ELR (cell line): ENCODE results near the gene KLHL30.

ENCODE experiments used
- DNase-seq: peaks from one replicate; pipeline ENCODE4 v3.0.0-alpha.2; 2015; ENCODE audit warnings: low read depth

Gene KLHL30

DNA sequence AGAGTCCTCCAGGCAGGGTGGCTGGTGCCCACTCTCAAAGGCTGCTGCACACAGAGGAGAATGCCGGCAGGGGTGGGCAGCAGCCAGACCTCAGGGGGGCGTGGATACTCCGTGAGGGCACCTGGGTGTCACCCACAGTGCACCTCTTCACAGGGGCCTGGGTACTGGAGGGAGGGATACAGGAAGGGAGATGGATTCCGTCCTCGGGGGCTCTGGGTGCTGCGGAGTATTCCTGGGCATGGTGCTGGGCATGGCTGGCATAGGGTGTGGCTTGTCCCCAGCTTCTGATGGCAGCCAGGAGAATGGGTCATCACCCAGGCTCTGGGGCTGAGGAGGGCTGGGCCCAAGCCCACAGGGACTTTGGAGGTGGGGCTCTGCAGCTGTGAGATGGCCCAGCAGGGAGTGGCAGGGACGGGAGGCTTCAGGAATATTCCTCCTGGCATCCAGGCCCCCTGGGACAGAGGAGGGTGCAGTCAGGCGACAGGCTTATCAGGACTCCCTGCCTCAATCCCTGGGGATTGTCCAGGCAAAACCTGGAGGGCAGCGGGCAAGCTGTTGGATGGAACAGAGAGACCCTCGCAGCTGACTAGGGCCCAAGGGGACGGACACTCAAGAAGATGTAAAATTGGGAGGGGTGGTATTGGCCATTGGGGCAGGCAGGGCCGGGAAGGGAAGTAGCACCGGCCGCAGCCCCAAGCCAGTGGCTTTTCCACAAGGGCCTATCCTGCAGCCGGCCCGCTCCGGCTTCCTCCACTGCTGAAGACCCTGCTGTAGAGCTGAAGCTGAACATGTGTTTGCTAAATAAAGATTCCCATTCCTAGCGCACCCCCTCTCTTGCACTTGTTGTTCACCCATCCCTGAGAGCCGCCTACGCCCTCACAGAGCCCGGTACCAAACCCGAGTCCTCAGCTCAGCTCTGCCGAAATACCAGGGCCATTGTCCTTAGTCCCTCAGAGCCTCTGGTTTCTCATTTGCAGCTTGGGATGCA lies 5.7 kb upstream of the KLHL30 start:
- no peak for DNase-seq

GRCh38 chr2:238133499-238134392 lies 4.7 kb upstream of the KLHL30 start:
- no peak for DNase-seq

DNA sequence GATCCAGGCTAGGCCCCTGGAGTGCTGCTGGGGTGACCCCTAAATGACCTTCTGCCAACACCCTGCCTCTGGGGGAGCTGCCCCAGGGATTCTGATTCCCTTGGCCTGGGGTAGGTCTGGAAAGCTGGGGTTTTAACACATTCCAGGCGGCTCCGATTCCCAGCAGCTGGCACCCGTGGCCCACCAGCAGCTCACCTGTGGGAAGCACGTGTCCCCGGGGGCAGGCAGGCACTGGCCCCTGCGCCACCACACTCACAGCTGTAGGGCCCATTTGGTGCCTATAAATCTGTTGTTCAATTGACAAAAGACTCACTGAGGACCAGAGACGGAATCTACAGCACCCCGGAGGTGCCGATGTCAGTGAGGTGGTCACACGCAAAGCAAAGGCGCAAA lies 4.1 kb upstream of the KLHL30 start:
- no peak for DNase-seq

DNA sequence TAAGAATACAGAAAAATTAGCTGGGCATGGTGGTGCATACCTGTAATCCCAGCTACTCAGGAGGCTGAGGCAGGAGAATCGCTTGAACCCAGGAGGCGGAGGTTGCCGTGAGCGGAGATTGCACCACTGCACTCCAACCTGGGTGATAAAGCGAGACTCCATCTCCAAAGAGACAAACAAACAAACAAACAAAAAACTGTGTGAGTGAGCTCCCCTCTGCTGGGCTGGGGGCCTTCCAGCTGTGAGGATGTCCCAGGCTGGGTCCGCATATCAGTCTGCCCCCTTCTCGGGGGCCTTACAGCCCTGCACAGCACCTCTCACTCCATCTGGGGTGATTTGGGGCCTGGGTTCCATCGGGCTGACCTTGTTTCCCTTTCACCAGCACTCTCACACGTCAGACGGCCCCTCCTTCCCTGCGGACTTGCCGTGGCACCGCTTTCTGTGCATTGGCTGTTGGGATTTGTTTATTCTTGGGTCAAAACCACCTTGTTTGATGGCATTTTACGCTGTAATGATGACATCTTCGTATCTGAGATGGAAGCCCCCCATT lies 2.8 kb upstream of the KLHL30 start:
- no peak for DNase-seq

- peak; percentile 59 for DNase-seq
These were observed 1.5 kb upstream of the KLHL30 start for GRCh38 chr2:238136820-238137537.

DNA sequence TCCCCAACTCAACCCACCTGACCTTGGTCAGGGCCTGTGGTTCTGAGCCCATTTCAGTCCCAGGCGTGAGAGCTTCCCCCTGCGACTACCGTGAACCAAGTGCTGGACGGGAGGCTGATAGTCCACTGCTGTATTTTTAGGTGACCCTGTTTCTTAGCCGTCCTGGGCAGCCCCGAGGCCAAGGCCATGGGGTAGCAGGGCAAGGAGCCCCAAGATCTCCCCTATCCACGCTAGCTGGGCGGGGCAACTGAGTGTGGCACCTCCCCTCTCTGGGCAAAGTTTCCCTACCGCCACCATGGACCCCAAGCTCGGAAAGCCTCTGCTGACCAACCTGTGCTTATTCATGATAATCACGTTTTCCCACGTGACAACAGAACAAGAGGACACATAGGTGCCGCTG lies 583 bp upstream of the KLHL30 start:
- DNase-seq, result no peak

GRCh38 chr2:238139196-238140039 lies 950 bp downstream of the KLHL30 start:
- no peak for DNase-seq

GRCh38 chr2:238140040-238140439 lies 1.6 kb downstream of the KLHL30 start:
- no peak for DNase-seq

GRCh38 chr2:238140721-238141540 lies 2.5 kb downstream of the KLHL30 start:
- DNase-seq, result no peak

- peak; percentile 58 for DNase-seq
These were observed 3.3 kb downstream of the KLHL30 start for GRCh38 chr2:238141541-238142318.

- DNase-seq, result no peak
These were observed 4.1 kb downstream of the KLHL30 start for GRCh38 chr2:238142382-238143205.

DNA sequence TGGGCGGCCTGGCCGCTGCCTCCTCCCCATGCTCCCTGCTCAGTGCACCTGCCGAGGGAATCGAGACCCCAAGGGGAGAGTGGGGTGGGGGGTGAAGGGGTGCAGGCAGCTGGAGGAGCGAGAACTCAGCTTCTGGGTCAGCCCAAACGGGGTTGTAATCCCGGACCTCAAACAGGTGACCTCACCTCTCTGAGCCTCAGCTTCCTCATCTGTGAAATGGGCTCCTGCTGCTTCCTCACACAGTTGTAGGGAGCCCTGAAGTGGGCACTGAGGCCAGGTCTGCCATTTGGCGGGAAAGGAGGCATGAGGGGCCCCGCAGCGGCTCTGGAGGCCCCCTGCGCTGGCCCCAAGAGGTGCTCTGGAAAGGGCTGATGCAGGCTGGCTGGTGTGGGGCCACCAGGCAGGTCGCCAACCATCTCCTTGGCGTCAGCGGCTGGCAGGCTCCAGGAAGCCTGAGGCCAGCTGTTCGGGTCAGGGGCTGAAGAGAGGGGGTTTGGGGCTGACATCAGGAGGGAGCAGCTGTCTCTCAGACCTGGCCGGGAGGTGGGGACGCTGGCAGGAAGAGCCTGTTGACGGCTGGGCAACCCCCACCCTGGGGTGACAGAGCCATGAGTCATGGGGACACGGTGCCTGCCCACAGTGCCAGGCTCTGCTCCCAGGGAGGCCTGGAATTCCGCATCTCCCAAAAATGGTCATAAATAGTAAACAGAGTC lies 4.9 kb downstream of the KLHL30 start:
- peak; percentile 77 for DNase-seq

DNA sequence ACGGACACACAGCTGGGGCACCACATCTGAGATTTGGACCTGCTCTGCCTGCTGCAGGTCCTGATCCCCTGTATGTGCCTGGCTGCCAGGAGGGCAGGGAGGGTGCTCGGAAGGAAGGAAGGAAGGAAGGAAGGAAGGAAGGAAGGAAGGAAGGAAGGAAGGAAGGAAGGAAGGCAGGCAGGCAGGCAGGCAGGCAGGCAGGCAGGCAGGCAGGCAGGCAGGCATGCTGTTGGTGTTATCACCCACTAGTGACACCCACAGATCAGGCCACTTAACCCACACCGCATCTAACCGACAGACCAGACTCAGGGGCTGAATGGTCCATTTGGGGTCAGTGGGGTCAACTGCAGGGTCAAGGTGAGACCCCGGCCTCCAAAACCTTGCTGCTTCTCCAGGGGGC lies 5.8 kb downstream of the KLHL30 start:
- no peak for DNase-seq

DNA sequence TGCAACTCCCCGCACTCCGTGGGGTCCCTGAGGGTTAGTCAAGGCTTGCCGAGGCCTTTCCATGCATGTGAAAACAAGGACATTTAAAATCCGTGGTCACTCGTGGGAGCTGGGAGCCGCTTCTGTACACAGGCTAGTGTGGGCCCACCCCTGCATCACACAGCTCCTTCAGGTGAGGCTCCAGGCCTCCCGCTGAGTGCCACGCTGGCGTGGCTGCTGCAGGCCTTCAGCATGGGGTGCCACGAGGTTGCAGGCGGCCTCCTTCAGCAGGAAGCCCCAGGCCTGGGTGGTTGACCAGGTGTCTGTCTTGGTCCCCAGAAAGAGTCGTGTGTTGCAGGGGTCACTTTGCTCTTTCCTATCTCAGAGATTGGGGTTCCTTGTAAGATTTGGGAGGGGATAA lies 6.6 kb downstream of the KLHL30 start:
- DNase-seq, result no peak

DNA sequence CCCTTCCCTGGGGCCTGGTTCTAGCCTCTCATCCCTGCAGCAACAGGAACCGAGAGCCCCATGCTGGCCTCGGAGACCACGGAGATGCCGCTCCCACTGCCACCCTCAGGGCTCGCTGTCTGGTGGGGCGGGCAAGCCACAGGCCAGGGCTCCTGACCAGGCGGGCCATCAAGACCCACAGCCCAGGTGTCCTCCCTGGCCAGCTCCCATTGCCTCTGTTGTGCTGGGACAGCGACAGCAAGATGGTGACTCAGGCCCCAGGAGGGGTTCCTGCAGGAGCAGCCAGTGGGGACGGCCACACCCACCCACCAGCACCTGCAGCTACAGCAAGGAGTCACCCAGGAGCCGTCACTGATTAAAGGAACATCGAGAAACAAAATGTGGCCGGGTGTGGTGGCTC lies 7.4 kb downstream of the KLHL30 start:
- DNase-seq, result no peak

DNA sequence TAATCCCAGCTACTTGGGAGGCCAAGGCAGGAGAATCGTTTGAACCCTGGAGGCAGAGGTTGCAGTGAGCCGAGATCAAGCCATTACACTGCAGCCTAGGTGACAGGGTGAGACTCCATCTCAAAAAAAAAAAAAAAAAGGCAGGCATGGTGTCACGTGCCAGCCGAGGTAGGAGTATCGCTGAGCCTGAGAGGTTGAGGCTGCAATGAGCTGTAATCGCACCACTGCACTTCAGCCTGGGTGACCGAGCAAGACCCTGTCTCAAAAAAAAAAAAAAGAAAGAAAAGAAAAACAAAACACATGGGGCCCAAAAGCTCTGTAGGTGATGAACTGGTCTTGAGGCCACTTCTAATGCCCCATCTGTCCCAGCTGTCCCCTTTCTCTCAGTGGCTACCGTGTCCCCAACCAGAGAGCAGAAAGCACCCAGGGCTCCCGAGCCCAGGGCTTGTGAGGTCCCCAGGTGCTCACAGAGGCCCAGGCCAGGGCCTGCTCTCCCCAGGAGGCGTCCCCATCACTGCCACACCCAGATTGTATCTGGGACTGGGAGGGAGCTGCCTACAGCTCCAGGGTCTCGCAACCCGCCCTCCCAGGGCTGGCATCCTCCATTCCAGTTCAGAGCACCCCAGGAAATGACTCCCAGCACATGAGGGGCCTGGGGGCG lies 8.5 kb downstream of the KLHL30 start:
- DNase-seq, result no peak

- DNase-seq, result no peak
These were observed 10.5 kb downstream of the KLHL30 start for GRCh38 chr2:238148981-238149380.
